ENCODE measurements around the gene AGAP1.
"Not testable (repeated sequence)": the region's sequence is repeated elsewhere in the genome, so short reads cannot be mapped to it uniquely, and the experiment has no call there.

The AGAP1 gene

DNA sequence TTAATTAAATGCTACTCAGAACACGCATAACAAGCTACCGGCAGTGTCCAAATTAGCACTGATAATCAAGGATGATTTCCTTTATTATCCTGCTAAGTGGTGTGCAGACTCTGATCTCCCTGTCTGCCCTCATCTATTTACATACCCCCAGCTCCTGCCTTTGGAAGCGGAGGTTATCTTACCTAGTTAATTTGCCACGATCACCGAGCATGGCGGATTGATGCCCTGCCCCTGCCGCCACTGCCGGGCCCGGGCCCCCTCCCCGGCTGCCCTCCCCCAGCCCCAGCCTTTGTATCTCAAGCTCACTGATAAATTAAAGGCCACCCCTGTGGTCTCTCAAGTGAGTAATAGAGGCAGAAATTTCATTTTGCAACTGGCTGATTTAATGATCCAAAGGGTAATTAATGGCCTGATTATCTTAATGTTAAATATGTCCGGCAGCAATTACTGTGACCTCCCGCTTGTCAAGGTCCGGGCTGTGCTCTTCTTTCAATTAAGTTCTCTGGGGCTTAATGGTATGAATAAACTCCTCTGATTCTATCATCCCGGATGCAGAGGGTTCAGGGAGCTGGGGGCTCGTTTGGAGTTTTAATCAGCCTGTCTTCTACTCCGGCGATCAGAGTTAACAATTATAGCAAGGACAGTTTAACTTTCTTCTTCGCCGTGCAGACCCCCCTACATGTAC, 560.9 kb downstream of the AGAP1 start:
- no peak for DNase-seq

DNA sequence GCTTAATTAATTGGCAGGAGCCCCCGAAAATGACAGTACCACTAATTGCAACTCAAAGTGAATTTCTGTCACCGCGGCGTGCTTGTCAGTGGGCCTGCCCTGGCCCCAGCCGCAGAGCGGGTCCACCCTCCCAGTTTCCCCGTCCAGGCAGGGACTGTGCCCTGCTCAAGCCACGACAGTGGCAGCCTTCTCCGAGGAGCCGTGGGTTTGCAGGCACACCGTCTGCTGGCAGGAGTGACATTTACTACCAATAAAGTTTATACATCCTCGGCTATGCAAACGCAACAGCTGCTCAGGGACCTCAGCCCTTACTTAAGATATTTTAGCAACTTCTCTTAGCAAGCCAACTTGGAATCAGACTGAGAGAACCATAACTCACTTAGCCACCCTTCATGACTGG, 561.6 kb downstream of the AGAP1 start:
- DNase-seq: no peak

DNA sequence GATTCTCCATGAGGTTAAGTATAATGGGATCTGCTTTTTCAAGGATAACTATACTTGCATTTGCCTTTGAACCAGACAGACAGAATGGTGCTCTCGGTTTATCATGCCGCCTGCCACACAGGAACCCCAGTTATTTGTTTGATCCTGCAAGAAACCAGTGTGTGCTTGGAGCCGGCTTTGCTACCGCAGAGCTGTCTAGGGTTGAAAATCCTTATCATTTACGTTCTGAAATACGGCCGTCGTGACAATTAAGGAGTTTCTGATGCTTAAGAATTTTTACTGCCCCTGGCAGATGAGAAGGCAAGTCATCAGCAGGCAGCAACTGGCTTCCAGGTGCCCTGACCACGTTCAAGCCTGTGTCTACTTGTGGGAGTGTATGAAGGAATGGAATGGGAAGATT, 562.3 kb downstream of the AGAP1 start:
- no peak for DNase-seq

DNA sequence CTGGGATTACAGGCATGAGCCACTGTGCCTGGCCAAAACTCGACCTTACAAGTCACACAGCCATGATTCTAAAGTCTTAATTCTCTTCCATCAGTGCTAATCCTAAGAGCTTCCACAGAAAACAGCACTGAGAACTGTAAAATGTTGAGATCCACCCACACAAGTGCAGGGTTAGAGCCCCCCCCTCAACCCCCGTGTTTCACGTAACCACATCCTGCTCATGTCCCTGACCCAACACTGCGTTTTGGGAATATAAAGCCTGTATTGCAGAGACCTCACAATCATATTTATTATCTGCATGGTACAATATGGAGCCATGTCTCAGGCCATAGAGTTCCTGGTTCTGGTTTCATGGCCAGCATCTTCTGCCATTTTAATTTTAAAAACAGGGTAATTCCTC, 563.5 kb downstream of the AGAP1 start:
- no peak for DNase-seq

DNA sequence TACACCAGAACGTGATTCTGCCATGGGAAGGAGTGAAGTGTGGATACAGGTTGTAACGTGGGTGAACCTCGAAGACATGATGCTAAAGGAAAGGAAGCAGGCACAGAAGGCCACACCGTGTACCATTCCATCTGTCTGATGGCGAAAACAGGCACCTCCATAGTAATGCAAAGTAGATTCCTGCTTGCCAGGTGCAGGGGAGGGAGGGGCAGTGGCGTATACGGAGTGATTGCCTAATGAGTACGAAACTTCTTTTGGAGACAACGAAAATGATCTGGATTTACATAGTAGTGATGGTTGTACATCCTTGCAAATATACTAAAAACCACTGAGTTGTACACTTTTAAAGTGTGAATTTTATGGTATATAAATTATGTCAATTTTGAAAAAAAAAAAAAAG, 567.7 kb downstream of the AGAP1 start:
- DNase-seq: no peak

DNA sequence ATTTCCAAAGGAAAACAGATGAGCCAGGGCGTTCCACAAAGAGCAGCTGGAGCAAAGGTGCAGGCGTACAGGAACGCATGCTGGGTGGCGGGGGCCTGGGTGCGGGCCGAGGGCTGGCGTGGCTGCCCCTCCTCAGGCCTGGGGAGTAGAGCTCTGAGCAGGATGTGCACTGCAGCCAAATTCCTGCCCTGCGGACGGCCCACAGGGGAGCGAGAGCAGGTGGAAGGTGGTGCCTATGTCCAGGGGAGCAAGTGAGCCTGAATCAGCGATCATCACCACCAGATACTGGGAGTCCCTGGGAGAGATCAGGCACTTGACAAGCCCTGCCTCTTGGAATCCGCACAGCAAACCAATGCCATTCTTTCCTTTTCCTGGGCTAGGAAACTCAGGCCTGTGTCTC, 568.1 kb downstream of the AGAP1 start:
- no peak for DNase-seq

DNA sequence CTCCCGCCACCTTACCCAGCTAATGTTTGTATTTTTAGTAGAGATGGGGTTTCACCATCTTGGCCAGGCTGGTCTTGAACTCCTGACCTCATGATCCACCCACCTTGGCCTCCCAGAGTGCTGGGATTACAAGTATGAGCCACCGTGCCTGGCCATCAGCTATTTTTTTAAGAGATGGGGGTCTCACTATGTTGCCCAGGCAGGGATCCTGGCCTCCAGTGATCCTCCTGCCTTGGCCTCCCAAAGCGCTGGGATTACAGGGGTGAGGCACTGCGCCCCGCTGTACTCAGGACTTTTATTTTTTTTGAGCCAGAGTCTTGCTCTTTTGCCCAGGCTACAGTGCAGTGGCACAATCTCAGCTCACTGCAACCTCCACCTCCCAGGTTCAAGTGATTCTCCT, 569.0 kb downstream of the AGAP1 start:
- DNase-seq: not testable (repeated sequence)

DNA sequence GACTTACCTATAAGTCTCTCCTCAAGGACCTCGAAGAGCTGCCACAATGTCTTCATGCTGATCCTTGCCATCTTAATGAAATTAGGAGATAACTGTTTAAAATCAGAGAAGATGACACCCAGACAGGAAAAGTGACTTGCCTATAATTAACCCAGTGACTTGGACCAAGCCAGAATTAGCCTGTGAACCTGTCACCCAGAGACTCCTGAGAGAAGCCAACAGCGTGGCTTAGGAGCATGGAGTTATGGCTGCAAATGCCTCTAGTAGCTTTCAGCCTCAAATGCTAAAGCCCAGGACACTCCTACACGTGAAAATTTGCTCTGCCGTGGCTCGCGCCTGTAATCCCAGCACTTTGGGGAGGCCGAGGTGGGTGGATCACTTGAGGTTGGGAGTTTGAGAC, 570.2 kb downstream of the AGAP1 start:
- DNase-seq: no peak

DNA sequence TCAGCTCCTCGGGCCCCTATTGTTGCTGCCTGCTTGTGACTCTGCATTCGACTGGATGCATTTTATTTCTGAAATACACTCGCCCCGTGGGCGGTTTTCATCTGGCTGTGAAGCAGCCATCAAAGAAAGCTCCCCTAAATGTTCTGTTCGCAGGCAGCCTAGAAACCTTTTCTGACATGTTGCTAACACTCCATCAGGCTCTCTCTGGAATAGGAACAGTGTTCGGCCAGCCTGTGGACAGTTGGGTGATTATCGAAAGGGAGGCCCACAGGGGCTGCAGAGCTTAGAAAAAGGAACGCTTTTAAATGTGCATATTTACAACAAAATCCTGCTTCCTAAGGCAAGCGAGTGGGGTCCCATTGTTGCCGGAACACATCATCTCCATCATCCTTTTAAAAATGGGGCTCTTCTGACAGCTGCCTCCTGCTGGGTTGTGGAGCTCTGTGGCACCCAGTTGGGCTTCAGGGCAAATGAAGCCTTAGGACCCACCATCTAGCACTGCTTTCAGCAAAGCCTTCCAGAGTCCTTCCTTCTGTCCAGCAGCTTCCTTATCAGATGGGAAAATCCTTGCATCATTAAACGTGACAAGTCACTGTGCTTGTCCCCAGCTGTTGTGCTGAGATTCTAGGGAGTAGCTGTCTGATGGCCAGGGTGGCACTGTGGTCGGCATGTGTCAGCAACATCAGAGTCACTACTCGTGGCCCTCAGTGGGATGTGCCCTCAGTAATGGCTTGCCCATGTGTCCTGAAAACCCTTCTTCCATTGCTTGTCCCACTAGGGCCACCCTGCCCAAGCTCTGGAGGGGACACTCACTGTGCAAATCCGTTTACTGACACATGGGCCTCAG, 571.7 kb downstream of the AGAP1 start:
- DNase-seq: no peak

DNA sequence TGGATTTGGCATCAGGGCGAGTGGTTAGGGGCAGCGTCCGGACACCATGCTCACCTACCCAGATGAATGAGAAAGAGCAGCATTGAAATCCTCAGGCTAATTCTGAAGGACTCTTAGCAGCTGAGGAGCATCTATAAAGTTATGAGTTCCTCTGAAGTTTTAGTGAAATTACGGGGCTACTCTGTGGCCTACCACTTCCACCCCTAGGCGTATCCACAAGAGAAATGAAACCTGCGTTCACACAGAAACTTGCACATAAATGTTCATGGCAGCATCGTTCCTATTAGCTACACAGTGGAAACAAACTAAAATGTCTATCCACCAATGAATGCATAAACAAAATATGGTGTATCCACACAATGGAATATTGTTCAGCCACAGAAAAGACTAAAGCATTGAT, 576.4 kb downstream of the AGAP1 start:
- no peak for DNase-seq

DNA sequence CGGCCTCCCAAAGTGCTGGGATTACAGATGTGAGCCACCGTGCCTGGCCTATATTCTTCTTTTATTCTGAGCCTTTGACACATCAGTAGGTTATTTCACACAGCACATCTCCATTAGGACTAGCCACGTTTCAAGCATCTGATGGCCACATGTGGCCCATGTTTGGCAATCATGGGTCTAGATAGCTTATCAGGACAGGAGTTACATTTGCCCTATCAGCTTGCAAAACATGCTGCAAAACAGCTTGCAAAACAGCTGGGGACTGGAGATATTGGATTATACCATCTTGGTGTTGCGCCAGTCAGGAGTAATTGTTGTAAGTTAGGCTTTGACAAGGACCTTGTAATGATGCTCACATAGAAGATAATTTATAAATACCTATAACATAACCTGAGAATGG, 579.4 kb downstream of the AGAP1 start:
- DNase-seq: no peak

DNA sequence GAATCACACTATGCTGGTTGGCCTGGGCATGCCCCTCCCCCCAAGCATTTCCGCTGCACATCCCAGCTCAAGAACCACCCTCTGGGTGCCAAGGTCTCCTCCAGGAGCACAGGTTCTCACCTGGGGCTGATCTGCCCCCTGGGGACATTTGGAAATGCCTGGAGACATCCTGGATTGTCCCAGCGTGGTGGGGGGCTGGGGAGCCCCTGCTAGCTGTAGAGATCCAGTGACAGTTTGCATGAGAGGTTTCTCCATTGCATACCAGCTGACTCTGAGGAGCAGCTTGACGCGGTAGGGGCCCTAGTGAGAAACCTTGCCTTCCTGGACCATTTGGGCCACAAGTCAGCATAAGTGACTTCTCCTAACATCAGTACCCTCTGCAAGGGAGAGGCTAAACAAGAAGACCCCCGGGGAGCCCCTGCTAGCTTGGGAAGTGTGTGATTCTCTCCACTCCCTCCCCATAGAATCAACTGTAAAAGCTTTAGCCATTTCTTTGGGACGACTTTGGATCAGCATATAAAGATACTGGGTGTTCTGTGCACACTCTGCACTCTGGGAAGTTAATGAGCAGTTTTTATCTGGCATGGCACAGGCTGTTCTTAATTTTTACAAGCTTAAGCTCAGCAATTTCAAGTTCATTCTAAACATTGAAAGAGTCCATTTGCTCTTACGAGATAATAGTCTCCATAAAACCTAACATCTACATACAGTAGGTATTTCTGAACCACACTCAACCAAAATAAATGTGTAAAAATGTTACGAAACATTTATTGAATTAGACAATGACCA, 580.2 kb downstream of the AGAP1 start:
- no peak for DNase-seq

DNA sequence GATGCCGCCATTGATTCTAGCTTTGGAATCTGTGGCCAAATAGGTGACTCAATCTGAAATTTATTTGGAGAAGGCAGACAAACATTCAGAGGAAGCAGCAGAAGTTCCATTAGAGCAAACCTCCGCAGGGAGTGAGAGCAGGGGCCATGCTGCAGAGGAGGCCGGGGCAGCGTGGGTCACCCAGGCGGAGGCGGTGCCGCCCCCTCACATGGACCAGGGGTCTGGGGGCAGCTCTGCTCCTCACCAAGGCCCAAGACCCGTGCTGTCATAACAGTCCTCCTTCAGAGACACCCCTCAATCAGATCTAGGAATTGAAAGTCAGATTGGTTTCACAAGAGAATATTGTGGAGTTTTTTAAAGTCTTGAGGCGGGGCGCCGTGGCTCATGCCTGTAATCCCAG, 582.0 kb downstream of the AGAP1 start:
- DNase-seq: no peak

DNA sequence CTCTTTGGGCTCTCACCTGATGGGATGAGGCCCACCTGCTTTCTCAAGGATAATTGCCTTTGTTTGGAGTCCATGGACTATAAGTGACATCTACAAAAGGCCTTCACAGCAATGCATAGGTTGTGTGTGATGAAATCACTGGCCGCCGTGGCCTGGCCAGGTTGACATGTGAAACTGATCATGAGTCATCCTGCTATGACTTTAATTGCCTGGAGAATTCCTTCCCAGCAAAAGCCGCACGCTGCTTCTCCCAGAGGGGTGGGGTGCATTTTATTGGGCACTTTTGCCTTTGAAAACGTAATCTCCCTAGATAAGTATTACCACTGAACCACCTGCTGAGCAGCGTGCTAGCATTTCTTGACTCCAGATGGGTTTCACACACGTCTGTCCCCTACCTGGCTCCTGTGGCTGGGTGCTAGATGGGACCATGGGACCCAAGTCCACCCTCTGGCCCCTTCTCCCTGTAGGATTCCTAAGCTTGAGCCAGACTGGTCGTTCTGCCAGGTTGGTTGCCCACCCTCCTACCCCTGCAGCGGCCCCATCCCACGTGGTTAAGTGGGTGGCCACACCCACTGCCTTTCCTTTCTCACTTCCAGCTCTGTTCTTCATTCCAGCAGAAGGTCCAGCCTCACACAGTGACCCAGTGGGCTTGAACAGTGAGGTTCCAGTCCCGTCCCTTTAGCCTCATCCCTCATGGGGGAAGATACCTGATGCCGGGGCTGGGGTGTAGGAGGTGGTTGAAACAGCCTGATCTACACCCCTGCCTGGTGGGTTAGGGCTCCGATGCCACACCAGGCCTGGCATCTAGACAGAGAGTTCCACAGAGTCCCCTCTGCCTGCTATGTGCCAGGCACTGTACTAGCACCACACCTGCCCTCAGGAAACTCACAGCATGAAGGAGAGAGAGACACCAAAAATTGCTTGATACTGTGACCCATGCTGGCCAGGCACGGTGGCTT, 584.7 kb downstream of the AGAP1 start:
- no peak for DNase-seq

DNA sequence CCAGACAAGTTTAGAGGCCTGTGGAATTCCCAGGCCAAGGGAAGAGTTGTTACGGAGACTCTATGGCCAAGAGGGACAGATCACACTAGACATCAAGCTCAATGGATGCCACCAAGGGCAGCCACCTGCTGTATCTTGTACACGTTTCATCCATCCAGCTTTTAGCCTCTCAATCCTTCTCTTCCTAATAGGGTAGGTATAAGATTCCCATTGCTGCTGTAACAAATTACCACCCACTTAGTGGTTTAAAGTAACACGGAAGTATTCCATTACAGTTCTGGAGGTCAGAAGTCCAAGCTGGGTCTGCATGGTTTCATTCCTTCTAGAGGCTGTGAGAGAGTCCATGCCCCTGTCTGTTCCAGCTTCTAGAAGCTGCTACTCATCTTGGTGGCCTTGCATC, 586.6 kb downstream of the AGAP1 start:
- DNase-seq: no peak

DNA sequence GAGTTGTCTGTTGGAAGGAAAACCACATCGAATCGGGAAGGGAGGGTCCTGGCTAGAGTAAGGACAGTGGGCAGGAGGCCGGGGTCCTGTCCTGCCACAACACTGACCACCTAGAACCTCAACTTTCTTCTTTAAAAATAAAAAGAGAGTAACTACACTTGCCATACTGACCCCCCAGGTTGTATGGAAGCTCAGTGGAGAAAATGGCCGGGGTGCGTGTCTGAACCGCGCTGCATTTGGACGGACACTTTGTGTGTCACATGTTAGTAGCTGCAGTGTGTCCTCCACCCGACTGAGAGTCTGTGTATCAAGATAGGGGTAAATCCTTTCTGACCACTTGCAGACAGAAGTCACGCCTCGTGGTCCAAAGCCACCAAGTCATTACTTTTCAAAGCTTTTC, 587.3 kb downstream of the AGAP1 start:
- DNase-seq: no peak

DNA sequence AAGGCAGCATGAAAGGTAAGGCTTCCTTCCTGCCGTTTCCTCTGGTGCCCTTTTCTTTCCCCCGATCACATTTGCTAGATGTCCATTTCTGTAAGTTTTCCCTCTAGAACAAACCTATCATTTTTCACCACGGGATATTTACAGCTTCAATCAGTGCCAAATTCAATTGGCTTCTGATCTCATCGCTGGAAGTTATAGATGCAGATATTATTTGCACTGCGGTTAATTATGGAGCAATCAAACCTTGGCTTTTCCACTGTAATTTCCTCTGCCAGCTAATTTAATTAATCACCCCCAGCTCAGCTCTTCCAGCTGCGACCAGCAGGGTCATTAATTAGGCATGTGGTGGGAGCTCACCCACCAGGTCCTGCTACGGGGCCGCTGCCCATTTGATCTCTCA, 588.2 kb downstream of the AGAP1 start:
- DNase-seq: no peak

DNA sequence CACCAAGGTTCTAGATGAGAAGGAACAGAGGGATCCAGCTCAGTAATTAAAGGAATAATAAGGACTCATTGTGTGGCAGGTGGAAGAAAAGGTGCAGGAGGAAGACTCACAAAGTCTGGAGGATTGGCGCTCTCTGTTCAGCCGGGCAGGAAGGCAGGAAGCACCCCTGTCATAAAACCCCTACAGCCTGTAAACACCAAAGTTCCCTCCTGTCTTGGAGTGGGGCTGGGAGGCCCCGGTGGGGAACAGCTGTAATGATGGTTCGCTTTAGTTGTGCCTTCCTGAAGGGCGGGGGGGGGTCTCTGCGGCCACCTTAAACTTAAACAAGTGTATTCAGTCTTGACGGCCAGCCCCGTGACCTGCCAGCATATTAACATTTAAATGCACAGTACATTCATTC, 590.1 kb downstream of the AGAP1 start:
- DNase-seq: no peak

DNA sequence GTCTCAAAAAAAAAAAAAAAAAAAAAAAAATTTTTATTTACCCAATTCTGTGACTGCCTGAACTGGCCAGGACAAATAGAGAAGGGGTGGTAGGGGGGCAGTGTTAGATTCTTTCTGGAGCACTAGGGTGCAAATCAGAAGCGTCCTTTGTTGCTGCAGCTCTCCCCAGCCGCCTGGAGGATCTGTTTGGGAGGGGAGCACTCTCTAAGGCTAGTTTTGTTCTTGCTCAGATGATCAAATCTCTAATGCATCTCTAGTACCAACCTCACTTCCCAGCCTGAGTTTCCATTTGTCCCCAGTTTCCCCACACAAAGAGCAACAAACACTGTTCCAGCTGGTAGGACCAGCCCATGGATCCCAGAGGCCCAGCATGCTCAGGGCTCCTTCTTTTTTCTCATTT, 591.4 kb downstream of the AGAP1 start:
- no peak for DNase-seq

DNA sequence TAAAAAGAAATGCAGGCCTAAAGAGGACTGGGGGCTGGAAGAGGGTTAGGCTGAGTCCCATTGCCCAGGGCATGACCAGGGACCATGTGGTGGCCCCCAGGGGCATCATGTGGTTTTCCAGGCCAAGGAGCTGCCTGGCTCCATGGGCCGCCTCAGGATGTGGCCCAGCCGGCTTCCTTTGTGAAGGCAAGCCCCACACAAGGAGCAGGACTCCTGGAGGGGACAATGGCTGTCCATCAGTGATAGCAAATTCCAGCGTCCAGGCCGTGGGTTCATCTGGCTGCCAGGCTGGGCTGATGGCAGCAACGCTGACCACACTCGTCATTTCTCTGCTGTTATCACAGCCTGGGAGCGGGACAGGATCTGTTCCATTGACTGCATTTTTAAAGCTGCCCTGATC, 591.8 kb downstream of the AGAP1 start:
- DNase-seq: no peak

DNA sequence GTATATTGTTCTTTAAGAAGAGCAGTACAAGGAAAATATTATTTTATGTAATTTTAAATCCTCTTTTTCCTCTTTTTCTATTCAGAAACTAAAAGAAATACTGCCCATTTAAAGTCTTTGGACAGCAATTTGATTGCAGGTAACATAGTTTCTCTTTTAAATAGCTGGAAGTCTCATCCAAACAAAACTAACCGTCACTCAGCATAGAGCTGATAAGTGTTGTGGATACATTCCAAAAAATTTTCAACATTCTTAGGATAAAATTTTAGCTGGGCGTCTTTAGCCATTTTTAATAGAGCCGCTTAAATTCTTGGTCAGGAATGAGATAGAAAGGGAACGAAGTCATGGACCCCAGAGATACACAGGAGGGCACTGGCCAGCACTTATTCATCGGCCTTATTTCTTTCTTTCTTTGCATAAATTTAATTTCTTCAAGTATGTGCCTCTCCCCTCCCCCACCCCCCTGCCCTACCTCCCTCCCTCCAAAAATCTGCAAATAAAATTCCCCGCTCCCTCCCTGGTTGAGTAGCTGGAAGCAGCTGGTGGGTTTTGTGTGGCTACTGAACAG, 592.6 kb downstream of the AGAP1 start:
- no peak for DNase-seq

DNA sequence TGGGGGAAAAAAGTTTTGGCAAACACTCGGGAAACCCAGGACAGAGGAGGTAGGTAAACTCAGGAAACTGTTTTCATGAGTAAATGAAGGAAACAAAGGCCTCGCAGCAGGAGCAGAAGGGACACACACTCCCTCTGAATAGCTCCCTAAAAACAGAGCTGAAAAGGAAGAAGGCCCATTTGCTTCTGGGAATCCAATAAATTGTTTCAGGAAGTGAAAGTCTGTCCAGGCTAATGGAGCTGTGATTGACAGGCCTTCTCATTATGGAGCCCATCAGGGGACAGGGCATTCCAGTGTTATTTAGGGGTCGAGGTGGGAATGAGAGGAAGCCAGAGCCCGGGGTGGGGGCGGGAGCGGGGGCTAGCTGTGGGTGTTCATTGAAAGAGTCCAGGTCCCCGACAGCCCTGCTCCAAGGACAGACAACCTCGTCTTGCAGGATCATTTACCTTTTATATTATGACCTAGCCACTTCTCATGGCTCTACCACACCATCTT, 593.2 kb downstream of the AGAP1 start:
- DNase-seq: no peak

Data from effector CD8-positive, alpha-beta T cell (primary cell).